ENCODE measurements around the gene EXOSC5.

- TF ChIP-seq CTCF (conservative IDR thresholded peaks at IDR 0.05; ENCODE audit: low read depth, low read length) (no peak), EZH2 (IDR thresholded peaks at IDR 0.05; ENCODE audit: borderline replicate concordance, low read depth, low read length, poor library complexity, severe bottlenecking) (no peak)
These were observed 4.3 kb upstream of the EXOSC5 start for GRCh38 chr19:41401483-41401882.
